HepG2 (cell line): ENCODE measurements around the gene RANBP2. TPM values are rescaled to one million over a fixed set of nuclear protein-coding genes. Genes with fewer than 3 reads are reported as not detected.

Source experiments
- AKNA ChIP-seq: sonication (generic); formaldehyde crosslinking; IDR thresholded peaks from 2 replicates; pipeline ENCODE4 v1.4.0; 2020; ENCODE audit warnings: missing genetic modification reagents, borderline replicate concordance
- CC2D1A ChIP-seq: sonication (generic); formaldehyde crosslinking; IDR thresholded peaks from 2 replicates; pipeline ENCODE4 v1.8.1; 2023; ENCODE audit warnings: mild to moderate bottlenecking, missing genetic modification reagents
- CEBPG ChIP-seq: IDR thresholded peaks from 2 replicates; pipeline ENCODE4 v1.6.1; 2016
- HMG20A ChIP-seq: IDR thresholded peaks from 2 replicates; pipeline ENCODE4 v1.6.1; 2016; ENCODE audit warnings: borderline replicate concordance
- KLF16 ChIP-seq, 2 experiments: sonication (generic) in 1 of 2; formaldehyde crosslinking in 1 of 2; IDR thresholded peaks; 2 replicates each; pipeline versions ENCODE4 v1.6.1 to v1.8.0; 2016 to 2023; ENCODE audit warnings: missing genetic modification reagents in 2 of 2, missing compliant biosample characterization in 1 of 2
- KLF9 ChIP-seq: IDR thresholded peaks from 2 replicates; pipeline ENCODE4 v1.6.1; 2016; ENCODE audit warnings: low read depth
- PHF20 ChIP-seq: sonication (generic); formaldehyde crosslinking; IDR thresholded peaks from 2 replicates; pipeline ENCODE4 v1.5.0; 2020; ENCODE audit warnings: mild to moderate bottlenecking, missing genetic modification reagents
- PHF5A ChIP-seq: IDR thresholded peaks from one replicate; pipeline ENCODE4 v1.6.1; 2018; ENCODE audit warnings: low read depth, missing genetic modification reagents; ENCODE audit not compliant: unreplicated experiment
- RORA ChIP-seq: sonication (generic); formaldehyde crosslinking; IDR thresholded peaks from 2 replicates; pipeline ENCODE4 v1.5.0; 2020; ENCODE audit warnings: mild to moderate bottlenecking, missing genetic modification reagents, moderate library complexity
- SATB2 ChIP-seq: sonication (generic); formaldehyde crosslinking; IDR thresholded peaks from 2 replicates; pipeline ENCODE4 v1.5.0; 2020; ENCODE audit warnings: missing genetic modification reagents
- SNAI1 ChIP-seq: sonication (generic); formaldehyde crosslinking; IDR thresholded peaks from 2 replicates; pipeline ENCODE4 v1.5.0; 2020; ENCODE audit warnings: mild to moderate bottlenecking, missing genetic modification reagents, borderline replicate concordance
- TAF1 ChIP-seq: sonication (generic); formaldehyde crosslinking; IDR thresholded peaks from 2 replicates; pipeline ENCODE4 v1.4.0; 2020; ENCODE audit warnings: missing genetic modification reagents
- U2AF2 ChIP-seq: fragments of 200-400 bp; formaldehyde crosslinking; IDR thresholded peaks from 2 replicates; pipeline ENCODE4 v1.6.1; 2017; ENCODE audit warnings: low read depth, mild to moderate bottlenecking, low read length
- ZFP36 ChIP-seq: fragments of 150-350 bp; IDR thresholded peaks from 2 replicates; pipeline ENCODE4 v1.6.1; 2018; ENCODE audit warnings: borderline replicate concordance, low read length, low read depth; ENCODE audit not compliant: partially characterized antibody
- ZHX2 ChIP-seq, 2 experiments: sonication (generic) in 1 of 2; formaldehyde crosslinking in 1 of 2; IDR thresholded peaks; 2 replicates each; pipeline versions ENCODE4 v1.6.1 to v1.9.0; 2014 to 2022; ENCODE audit warnings: antibody characterized with exemption in 1 of 2, borderline replicate concordance in 1 of 2, inconsistent platforms in 1 of 2, low read depth in 1 of 2, missing genetic modification reagents in 1 of 2
- ZNF160 ChIP-seq: sonication (generic); formaldehyde crosslinking; IDR thresholded peaks from 2 replicates; pipeline ENCODE4 v1.8.0; 2022; ENCODE audit warnings: mild to moderate bottlenecking, inconsistent platforms, missing genetic modification reagents
- ZNF256 ChIP-seq: sonication (generic); formaldehyde crosslinking; conservative IDR thresholded peaks from 2 replicates; pipeline ENCODE4 v1.4.0; 2020; ENCODE audit warnings: missing genetic modification reagents
- ZNF317 ChIP-seq: sonication (generic); formaldehyde crosslinking; IDR thresholded peaks from 2 replicates; pipeline ENCODE4 v1.5.0; 2020; ENCODE audit warnings: mild to moderate bottlenecking, missing genetic modification reagents
- polyA plus RNA-seq, 8 experiments: library from polyadenylated mRNA; depleted of rRNA in 3 of 8; stranded (reverse) in 7 of 8; unstranded in 1 of 8; fragments of >200 nt; fragmentation: Illumina TruSeq in 4 of 8; extraction: Trizol in 4 of 8; gene quantifications; 2 replicates each; pipeline versions ENCODE4 v1.2.1 to v1.2.3, GENCODE V29; 2011 to 2016; ENCODE audit warnings: low read depth in 4 of 8, missing spikeins in 1 of 8, mixed read lengths in 1 of 8; ENCODE audit not compliant: insufficient read depth in 1 of 8
- total RNA-seq, 5 experiments: library from RNA; depleted of rRNA; stranded (reverse); fragments of >200 nt; fragmentation: Illumina TruSeq; extraction: Trizol; gene quantifications; 2 replicates each; pipeline ENCODE4 v1.2.3, GENCODE V29; 2016; ENCODE audit warnings: low read depth in 1 of 5

The RANBP2 gene
- total and polyA plus RNA-seq, 2 of the 13 experiments (the other 11 are each of a cell fraction or from before 2014, with no cell fraction given): 12.2 to 87.0 TPM

- TF ChIP-seq ZFP36: no peak
- TF ChIP-seq PHF20: peak; percentile 60
- TF ChIP-seq AKNA (CRISPR knock-in tag): no peak
- TF ChIP-seq TAF1: peak; percentile 77
- 0 out of 2 replicates have a peak, but pooled peaks have one; percentile 31 for TF ChIP-seq SATB2 (CRISPR knock-in tag)
- no peak for TF ChIP-seq RORA
- no peak for TF ChIP-seq CC2D1A (CRISPR knock-in tag)
- TF ChIP-seq KLF9 (CRISPR knock-in tag): peak; percentile 30; the same call in 1 of the 2 replicates
- peak; percentile 58 for TF ChIP-seq PHF5A (CRISPR knock-in tag)
- TF ChIP-seq U2AF2: 0 out of 2 replicates have a peak, but pooled peaks have one; percentile 30
- TF ChIP-seq ZNF256 (CRISPR knock-in tag): no peak
- TF ChIP-seq HMG20A: peak; percentile 46; the same call in 1 of the 2 replicates
- TF ChIP-seq ZNF160 (CRISPR knock-in tag): peak; percentile 87
- TF ChIP-seq CEBPG (CRISPR knock-in tag): peak; percentile 38; the same call in 1 of the 2 replicates
- TF ChIP-seq ZNF317 (CRISPR knock-in tag): peak; percentile 83; the same call in 1 of the 2 replicates
- peak; percentile 72 for TF ChIP-seq ZHX2 (IDR thresholded peaks at IDR 0.05; ENCODE audit: low read depth)
- TF ChIP-seq ZHX2 (CRISPR knock-in tag; IDR thresholded peaks at IDR 0.05; ENCODE audit: borderline replicate concordance): no peak; the same call in 1 of the 2 replicates
- TF ChIP-seq SNAI1 (CRISPR knock-in tag): 0 out of 2 replicates have a peak, but pooled peaks have one; percentile 64
- peak in 1 of 2 experiments; percentile 85; a peak in 2 of 4 replicates for TF ChIP-seq KLF16 (CRISPR knock-in tag; IDR thresholded peaks at IDR 0.05)
Observed at GRCh38 chr2:108786354-108787215, 67.3 kb downstream of the RANBP2 start, which contains the start of gene CCDC138 (continued).
